Erythroblast (primary cell): ENCODE results near the gene NEDD4L.

Experiments used
- GATA1 ChIP-seq: IDR thresholded peaks from 2 replicates; pipeline ENCODE4 v1.6.1; 2011; ENCODE audit warnings: low read depth, mild to moderate bottlenecking, control low read depth, low read length, moderate library complexity
- POLR2A ChIP-seq: IDR thresholded peaks from 2 replicates; pipeline ENCODE4 v1.6.1; 2011; ENCODE audit warnings: mild to moderate bottlenecking, low read length

DNA sequence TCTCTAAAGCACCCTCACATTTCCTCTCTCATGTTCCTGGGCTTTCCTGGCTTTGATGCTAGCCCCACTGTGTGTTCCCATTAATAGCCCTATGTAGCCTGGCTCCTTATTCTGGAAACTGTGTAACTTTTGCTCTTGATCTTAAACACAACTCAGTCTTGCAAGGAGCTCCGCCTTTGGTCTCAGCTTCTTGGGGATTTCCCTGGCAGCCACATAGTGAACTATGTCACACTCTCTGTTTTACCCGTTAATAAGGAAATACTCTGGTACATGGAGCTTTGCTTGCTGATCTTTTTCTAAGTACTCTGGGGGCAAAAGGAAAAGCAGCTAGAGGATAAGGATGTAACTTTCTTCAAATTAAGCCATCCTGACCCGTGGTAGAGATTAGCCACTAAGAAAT, 259.3 kb downstream of the NEDD4L start:
- TF ChIP-seq POLR2A, result no peak
- TF ChIP-seq GATA1, result no peak
